Thyroid gland (tissue), 4 donors: ENCODE data around the gene PPOX. TPM values are rescaled to one million over a fixed set of nuclear protein-coding genes. Genes with fewer than 3 reads are reported as not detected.
A peak's percentile ranks its signal among the peaks of the same experiment; 100 is the strongest.

Experiments used
- DNase-seq, 2 donors: peaks; one replicate each; pipeline ENCODE4 v3.0.0-alpha.2; 2019
- H3K27ac ChIP-seq, 3 donors: fragments of 200-600 bp; sonication (generic); 1 replicate in 2 of 3; 2 replicates in 1 of 3; pipeline ENCODE4 v1.5.1; 2016 to 2019; ENCODE audit warnings: mild to moderate bottlenecking in 1 of 3, moderate library complexity in 1 of 3
- H3K27me3 ChIP-seq: fragments of 200-600 bp; sonication (generic); one replicate; pipeline ENCODE4 v1.5.1; 2019
- H3K36me3 ChIP-seq, 2 donors: fragments of 200-600 bp; sonication (generic); one replicate each; pipeline ENCODE4 v1.5.1; 2016 to 2019
- H3K4me1 ChIP-seq, 2 donors: fragments of 200-600 bp; sonication (generic); one replicate each; pipeline ENCODE4 v1.5.1; 2017 to 2019
- H3K4me3 ChIP-seq, 3 donors: fragments of 200-600 bp; sonication (generic); replicated peaks in 1 of 3; 1 replicate in 2 of 3; 2 replicates in 1 of 3; pipeline ENCODE4 v1.5.1; 2016; ENCODE audit warnings: mild to moderate bottlenecking in 1 of 3
- H3K9me3 ChIP-seq: fragments of 200-600 bp; sonication (generic); one replicate; pipeline ENCODE4 v1.5.1; 2017
- POLR2A ChIP-seq, 2 donors: fragments of 450-650 bp; IDR thresholded peaks; one replicate each; pipeline ENCODE4 v1.6.1; 2017; ENCODE audit warnings: antibody characterized with exemption in 2 of 2, mild to moderate bottlenecking in 2 of 2, moderate library complexity in 1 of 2
- WGBS, 2 donors: methylation state at CpG; one replicate each; pipeline ENCODE4 v1.1.5; 2017; 5-methylcytosine and 5-hydroxymethylcytosine counted together
- intact Hi-C: fragments of 100-400 bp; cut with DNase I; formaldehyde crosslinking; loops from one replicate; pipeline ENCODE4 v1.15.1; 2023
- total RNA-seq, 4 donors: library from RNA; depleted of rRNA; stranded (reverse); fragments of >200 nt; gene quantifications; one replicate each; pipeline ENCODE4 v1.2.3, GENCODE V29; 2016
- TF ChIP-seq, protein P1 (sequence below), 6 experiments: fragments of 200-600 bp in 3 of 6; fragments of 450-650 bp in 3 of 6; sonication (generic) in 3 of 6; IDR thresholded peaks; one replicate each; pipeline ENCODE4 v1.5.1; 2016 to 2019; ENCODE audit warnings: antibody characterized with exemption in 6 of 6, mild to moderate bottlenecking in 2 of 6, inconsistent platforms in 1 of 6, moderate library complexity in 1 of 6

The PPOX gene
- total RNA-seq, 4 donors from 2014 or later, result 12.6 to 30.0 (median 21.8) TPM

DNA sequence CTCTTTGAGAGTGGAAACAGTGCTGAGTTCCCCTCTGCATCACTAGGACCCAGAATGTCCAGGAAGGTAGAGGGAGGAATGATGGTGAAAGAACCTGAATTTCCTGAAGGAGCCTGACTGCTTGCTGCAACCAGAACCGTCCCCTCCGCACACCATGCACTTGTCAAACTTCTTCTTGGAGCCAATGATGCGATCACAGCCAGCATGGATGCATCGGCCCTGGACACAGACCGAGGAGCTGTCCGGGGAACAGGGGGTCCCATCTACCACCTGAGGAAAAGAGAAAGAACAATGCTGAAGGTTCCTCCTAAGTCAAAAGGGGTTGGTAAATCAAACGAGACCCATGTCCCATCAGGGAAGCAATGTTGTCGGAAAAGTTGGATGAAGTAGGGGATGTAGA lies 25.7 kb downstream of the PPOX start:
- intact Hi-C loops, result loop anchor here (10.0 kb wide), 1 partner anchor 193 kb away; no protein-coding TSS in a partner anchor
- Histone ChIP-seq H3K27ac (no peak overlapping the region), H3K36me3 (no peaks in the 10 kb centered on the region), H3K4me1 (peaks cover 0 to 7% of the 10 kb centered on the region in 2 donors), H3K27me3 (no peaks in the 10 kb centered on the region), H3K9me3 (no peaks in the 10 kb centered on the region), H3K4me3 (no peak overlapping the region)
- WGBS, 2 donors, result 65 to 68% methylated on average over 8 of the region's 8 CpGs
- no peak for DNase-seq
- no peak for TF ChIP-seq POLR2A (IDR thresholded peaks at IDR 0.05)
- TF ChIP-seq, protein P1, sequence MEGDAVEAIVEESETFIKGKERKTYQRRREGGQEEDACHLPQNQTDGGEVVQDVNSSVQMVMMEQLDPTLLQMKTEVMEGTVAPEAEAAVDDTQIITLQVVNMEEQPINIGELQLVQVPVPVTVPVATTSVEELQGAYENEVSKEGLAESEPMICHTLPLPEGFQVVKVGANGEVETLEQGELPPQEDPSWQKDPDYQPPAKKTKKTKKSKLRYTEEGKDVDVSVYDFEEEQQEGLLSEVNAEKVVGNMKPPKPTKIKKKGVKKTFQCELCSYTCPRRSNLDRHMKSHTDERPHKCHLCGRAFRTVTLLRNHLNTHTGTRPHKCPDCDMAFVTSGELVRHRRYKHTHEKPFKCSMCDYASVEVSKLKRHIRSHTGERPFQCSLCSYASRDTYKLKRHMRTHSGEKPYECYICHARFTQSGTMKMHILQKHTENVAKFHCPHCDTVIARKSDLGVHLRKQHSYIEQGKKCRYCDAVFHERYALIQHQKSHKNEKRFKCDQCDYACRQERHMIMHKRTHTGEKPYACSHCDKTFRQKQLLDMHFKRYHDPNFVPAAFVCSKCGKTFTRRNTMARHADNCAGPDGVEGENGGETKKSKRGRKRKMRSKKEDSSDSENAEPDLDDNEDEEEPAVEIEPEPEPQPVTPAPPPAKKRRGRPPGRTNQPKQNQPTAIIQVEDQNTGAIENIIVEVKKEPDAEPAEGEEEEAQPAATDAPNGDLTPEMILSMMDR (IDR thresholded peaks at IDR 0.05), result no peak

DNA sequence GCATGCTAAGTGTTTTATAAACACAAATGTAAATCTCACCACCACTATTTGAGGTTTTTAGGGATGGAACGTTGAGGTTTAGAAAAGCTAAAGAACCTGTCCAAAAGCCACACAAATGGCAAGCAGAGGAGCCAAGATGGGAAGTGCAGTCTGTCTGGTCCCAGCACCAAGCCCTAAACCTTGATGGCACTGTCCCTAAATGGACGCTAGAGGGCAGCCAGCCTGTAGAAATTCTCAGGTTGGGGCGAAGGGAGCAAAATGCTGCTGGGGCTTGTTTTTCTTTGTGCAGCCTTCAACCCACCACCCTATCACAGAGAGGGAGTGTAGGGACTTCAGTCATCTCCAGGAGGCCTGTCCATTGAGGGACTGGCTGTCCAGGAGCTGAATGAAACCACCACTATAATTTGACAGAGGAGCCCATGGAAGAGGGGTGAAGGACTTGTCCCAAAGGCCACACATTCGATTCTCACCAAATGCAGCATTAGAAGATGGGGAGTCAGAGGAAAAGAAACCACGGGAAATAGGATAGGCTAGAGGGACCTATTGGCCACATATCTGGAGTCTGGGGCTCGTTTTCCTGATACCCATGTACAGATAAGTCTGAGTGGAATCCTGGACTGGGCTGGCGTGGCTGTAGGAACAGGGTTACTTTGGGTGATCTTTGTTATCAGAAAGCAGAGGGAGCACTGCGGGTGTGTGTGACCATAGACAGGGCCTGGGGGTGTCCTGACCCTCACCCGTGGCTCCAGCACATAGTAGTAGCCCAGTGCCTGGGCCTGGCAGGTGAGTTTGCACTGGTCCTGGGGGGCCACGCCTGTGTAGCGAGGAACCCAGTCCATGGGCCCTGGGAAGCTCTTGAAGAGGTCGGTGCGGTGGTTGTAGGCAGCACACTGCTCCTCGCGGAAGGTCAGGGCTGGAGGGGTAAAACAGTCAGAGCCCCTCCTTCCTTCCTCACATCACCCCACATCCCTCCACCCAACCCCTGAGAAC lies 26.5 kb downstream of the PPOX start:
- Histone ChIP-seq H3K27ac (no peak overlapping the region), H3K9me3 (no peaks in the 10 kb centered on the region), H3K4me1 (peaks cover 0 to 7% of the 10 kb centered on the region in 2 donors), H3K36me3 (no peaks in the 10 kb centered on the region), H3K27me3 (no peaks in the 10 kb centered on the region), H3K4me3 (no peak overlapping the region)
- TF ChIP-seq, protein P1 (IDR thresholded peaks at IDR 0.05), result peak; percentile 40 to 90 (median 66)
- no peak for TF ChIP-seq POLR2A (IDR thresholded peaks at IDR 0.05)
- DNase-seq, result peak; percentile 52 to 55
- intact Hi-C loops, result loop anchor here (10.0 kb wide), 1 partner anchor 192 kb away; no protein-coding TSS in a partner anchor
- WGBS, 2 donors, result 50 to 52% methylated on average over 10 to 12 of the region's 15 CpGs

DNA sequence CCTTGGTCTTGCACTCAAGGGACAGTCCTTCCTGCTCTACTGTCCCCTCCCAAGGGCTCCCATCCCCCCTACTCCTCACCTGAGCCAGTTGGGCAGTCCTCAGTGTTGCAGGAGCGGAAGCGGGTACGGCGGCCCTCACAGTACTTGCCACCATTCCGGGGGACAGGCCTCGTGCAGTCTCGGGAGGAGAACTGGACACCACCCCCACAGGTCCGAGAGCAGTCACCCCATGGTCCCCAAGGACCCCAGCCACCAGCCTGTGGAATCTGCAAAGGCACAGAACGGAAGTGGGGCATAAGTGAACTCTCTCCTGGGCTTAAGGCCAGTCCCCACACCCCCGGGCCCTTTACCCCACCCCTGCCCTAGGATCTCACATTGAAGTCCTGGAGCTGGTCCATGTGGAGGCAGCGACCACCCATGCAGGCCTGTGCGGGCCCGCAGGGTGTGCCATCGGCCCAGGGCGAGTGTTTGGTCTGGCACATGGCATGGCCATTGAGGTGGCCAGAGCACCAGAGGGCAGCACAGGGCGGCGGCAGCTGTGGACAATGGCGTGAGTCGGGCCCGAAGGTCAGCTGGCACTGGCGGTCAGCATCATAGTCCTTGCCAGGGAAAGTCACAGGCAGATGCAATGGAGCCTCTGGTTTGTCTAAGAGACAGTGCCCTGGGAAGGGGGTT lies 27.5 kb downstream of the PPOX start:
- no peak for DNase-seq
- Histone ChIP-seq H3K27me3 (no peaks in the 10 kb centered on the region), H3K4me1 (peaks cover 0 to 7% of the 10 kb centered on the region in 2 donors), H3K9me3 (no peaks in the 10 kb centered on the region), H3K4me3 (no peak overlapping the region), H3K27ac (peak overlapping the region in 1 of 3 donors; percentile 33), H3K36me3 (no peaks in the 10 kb centered on the region)
- 79 to 86% methylated on average over 14 to 19 of the region's 21 CpGs for WGBS, 2 donors
- TF ChIP-seq POLR2A (IDR thresholded peaks at IDR 0.05), result no peak
- TF ChIP-seq, protein P1 (IDR thresholded peaks at IDR 0.05), result no peak
- intact Hi-C loops, result loop anchor here (10.0 kb wide), 1 partner anchor 191 kb away; no protein-coding TSS in a partner anchor

DNA sequence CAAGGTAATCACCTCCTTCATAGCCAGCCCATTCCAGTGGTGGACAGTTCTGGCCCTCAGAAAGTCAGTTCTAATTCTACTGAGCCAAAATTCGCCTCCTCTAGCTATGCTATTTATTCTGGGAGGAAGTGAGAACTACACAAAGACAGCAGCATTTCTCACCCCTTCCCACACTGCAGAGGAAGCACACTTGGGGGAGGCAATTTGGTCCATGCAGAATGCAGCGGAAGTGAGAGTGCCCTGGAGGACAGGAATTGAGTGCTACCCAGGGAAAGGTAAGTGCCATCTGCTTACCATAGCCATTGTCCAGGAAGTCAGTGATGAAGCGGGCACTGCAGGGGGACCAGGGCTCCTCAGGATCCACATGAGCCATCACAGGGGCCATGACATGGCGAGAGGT lies 28.9 kb downstream of the PPOX start:
- intact Hi-C loops, result loop anchor here (10.0 kb wide), 1 partner anchor 190 kb away; no protein-coding TSS in a partner anchor
- H3K27me3 ChIP-seq, result no peaks in the 10 kb centered on the region
- no peaks in the 10 kb centered on the region for H3K9me3 ChIP-seq
- peak overlapping the region in 1 of 3 donors; percentile 6 for H3K4me3 ChIP-seq
- TF ChIP-seq, protein P1 (IDR thresholded peaks at IDR 0.05), result no peak
- TF ChIP-seq POLR2A (IDR thresholded peaks at IDR 0.05), result no peak
- H3K36me3 ChIP-seq, result no peaks in the 10 kb centered on the region
- WGBS, 2 donors, result 76 to 86% methylated on average over 4 of the region's 4 CpGs
- peaks cover 4 to 19% of the 10 kb centered on the region in 2 donors for H3K4me1 ChIP-seq
- H3K27ac ChIP-seq, result no peak overlapping the region
- DNase-seq, result no peak
